ENCODE results near the gene PRKCI.

PRKCI gene

DNA sequence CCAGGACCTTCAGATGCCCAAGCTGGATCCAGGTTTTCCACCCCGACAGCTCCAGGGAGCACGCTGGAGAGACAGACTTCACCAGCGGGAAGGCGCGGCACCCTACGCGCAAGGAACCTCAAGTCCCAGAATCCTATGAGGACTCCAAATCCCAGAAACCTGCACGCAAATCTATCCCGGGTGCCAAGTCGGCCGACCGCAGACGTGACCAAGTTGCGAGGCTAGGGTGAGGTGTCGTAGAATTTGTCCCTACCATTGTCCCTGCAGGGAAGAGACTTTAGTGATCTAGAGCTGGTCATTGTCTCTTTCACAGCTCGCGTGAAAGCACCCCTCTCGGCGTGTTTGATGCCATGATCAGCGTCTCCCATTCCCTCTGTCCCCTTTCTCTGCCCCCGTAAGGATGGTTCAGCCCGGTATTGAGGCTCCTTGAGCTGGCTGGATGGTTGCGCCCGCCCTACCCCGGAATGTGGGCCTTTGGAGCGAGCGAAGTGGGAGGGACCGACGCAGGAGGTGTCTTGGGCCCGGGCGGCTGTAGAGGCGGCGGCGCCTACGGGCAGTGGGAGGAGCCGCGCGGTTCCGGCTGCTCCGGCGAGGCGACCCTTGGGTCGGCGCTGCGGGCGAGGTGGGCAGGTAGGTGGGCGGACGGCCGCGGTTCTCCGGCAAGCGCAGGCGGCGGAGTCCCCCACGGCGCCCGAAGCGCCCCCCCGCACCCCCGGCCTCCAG is at the start of gene PRKCI:
Gene PRKCI (plus strand): TSS at position 501 of the 723 bp plus-strand sequence. CDS start 246 bp downstream, outside the sequence.
- H3K9me3 ChIP-seq (ENCODE audit: control insufficient read depth, insufficient read depth, low read length), result no peaks in the 10 kb centered on the region
- no peaks in the 10 kb centered on the region for H3K9me2 ChIP-seq (replicated peaks; ENCODE audit: control insufficient read depth, low read length)
- H3K27me3 ChIP-seq (ENCODE audit: control insufficient read depth, low read length), result no peaks in the 10 kb centered on the region
- peaks cover 11% of the 10 kb centered on the region for H3K4me1 ChIP-seq (ENCODE audit: control insufficient read depth, low read length)
- H3K4me2 ChIP-seq (ENCODE audit: low read length), result peak within 1 kb of the TSS; percentile 84
- H3K4me3 ChIP-seq (ENCODE audit: low read length), result peak within 1 kb of the TSS; percentile 72
- peak within 1 kb of the TSS; percentile 49 for H3K27ac ChIP-seq (ENCODE audit: low read depth, low read length)
- no peaks in the 10 kb centered on the region for H3F3A ChIP-seq (ENCODE audit: control insufficient read depth, insufficient read depth)
- H3K79me2 ChIP-seq (ENCODE audit: control insufficient read depth, low read length), result peaks cover 42% of the 10 kb centered on the region
- TF ChIP-seq, protein P1, sequence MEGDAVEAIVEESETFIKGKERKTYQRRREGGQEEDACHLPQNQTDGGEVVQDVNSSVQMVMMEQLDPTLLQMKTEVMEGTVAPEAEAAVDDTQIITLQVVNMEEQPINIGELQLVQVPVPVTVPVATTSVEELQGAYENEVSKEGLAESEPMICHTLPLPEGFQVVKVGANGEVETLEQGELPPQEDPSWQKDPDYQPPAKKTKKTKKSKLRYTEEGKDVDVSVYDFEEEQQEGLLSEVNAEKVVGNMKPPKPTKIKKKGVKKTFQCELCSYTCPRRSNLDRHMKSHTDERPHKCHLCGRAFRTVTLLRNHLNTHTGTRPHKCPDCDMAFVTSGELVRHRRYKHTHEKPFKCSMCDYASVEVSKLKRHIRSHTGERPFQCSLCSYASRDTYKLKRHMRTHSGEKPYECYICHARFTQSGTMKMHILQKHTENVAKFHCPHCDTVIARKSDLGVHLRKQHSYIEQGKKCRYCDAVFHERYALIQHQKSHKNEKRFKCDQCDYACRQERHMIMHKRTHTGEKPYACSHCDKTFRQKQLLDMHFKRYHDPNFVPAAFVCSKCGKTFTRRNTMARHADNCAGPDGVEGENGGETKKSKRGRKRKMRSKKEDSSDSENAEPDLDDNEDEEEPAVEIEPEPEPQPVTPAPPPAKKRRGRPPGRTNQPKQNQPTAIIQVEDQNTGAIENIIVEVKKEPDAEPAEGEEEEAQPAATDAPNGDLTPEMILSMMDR (IDR thresholded peaks at IDR 0.05; ENCODE audit: low read depth, low read length, poor library complexity, severe bottlenecking), result no peak
- TF ChIP-seq EZH2phosphoT487 (IDR thresholded peaks at IDR 0.05; ENCODE audit: borderline replicate concordance, low read length), result no peak
- no peaks in the 10 kb centered on the region for H4K20me1 ChIP-seq (ENCODE audit: control insufficient read depth, insufficient read depth, low read depth, low read length)
- H3K36me3 ChIP-seq (ENCODE audit: control insufficient read depth, low read length), result no peaks in the 10 kb centered on the region

GRCh38 chr3:170178651-170179050 is 43.6 kb upstream of the PRKCI start:
- H3K27ac ChIP-seq (ENCODE audit: low read depth, low read length), result no peak overlapping the region
- peaks cover 70% of the 10 kb centered on the region for H3K36me3 ChIP-seq (ENCODE audit: control insufficient read depth, low read length)
- peak overlapping the region; percentile 91 for H3K4me3 ChIP-seq (ENCODE audit: low read length)
- H3F3A ChIP-seq (ENCODE audit: control insufficient read depth, insufficient read depth), result no peaks in the 10 kb centered on the region
- TF ChIP-seq EZH2phosphoT487 (IDR thresholded peaks at IDR 0.05; ENCODE audit: borderline replicate concordance, low read length), result no peak
- TF ChIP-seq, protein P1 (IDR thresholded peaks at IDR 0.05; ENCODE audit: low read depth, low read length, poor library complexity, severe bottlenecking), result no peak
- peak overlapping the region; percentile 87 for H3K4me2 ChIP-seq (ENCODE audit: low read length)
- H3K27me3 ChIP-seq (ENCODE audit: control insufficient read depth, low read length), result no peaks in the 10 kb centered on the region
- H4K20me1 ChIP-seq (ENCODE audit: control insufficient read depth, insufficient read depth, low read depth, low read length), result peaks cover 3% of the 10 kb centered on the region; the same call in 1 of the 2 replicates
- no peaks in the 10 kb centered on the region for H3K9me3 ChIP-seq (ENCODE audit: control insufficient read depth, insufficient read depth, low read length)
- H3K79me2 ChIP-seq (ENCODE audit: control insufficient read depth, low read length), result peaks cover 65% of the 10 kb centered on the region
- H3K4me1 ChIP-seq (ENCODE audit: control insufficient read depth, low read length), result peaks cover 24% of the 10 kb centered on the region
- no peaks in the 10 kb centered on the region for H3K9me2 ChIP-seq (replicated peaks; ENCODE audit: control insufficient read depth, low read length)

GRCh38 chr3:170179432-170179831 is 42.8 kb upstream of the PRKCI start:
- Histone ChIP-seq H3K27me3 (ENCODE audit: control insufficient read depth, low read length) (no peaks in the 10 kb centered on the region), H3K36me3 (ENCODE audit: control insufficient read depth, low read length) (peaks cover 63% of the 10 kb centered on the region), H3K4me2 (ENCODE audit: low read length) (peak overlapping the region; percentile 87), H4K20me1 (ENCODE audit: control insufficient read depth, insufficient read depth, low read depth, low read length) (peaks cover 3% of the 10 kb centered on the region; the same call in 1 of the 2 replicates), H3F3A (ENCODE audit: control insufficient read depth, insufficient read depth) (no peaks in the 10 kb centered on the region), H3K4me1 (ENCODE audit: control insufficient read depth, low read length) (peaks cover 22% of the 10 kb centered on the region), H3K4me3 (ENCODE audit: low read length) (peak overlapping the region; percentile 91), H3K79me2 (ENCODE audit: control insufficient read depth, low read length) (peaks cover 59% of the 10 kb centered on the region), H3K9me3 (ENCODE audit: control insufficient read depth, insufficient read depth, low read length) (no peaks in the 10 kb centered on the region), H3K9me2 (replicated peaks; ENCODE audit: control insufficient read depth, low read length) (no peaks in the 10 kb centered on the region), H3K27ac (ENCODE audit: low read depth, low read length) (no peak overlapping the region)
- TF ChIP-seq EZH2phosphoT487 (IDR thresholded peaks at IDR 0.05; ENCODE audit: borderline replicate concordance, low read length), result no peak
- TF ChIP-seq, protein P1 (IDR thresholded peaks at IDR 0.05; ENCODE audit: low read depth, low read length, poor library complexity, severe bottlenecking), result no peak
